WI38 (cell line): ENCODE measurements around the gene EIF4EBP2.

ENCODE experiments used
- H3K4me3 ChIP-seq: 2 replicates; pipeline ENCODE4 v1.5.1; 2011; ENCODE audit warnings: low read depth, mild to moderate bottlenecking, control low read depth, low read length
- CTCF ChIP-seq: IDR thresholded peaks from 2 replicates; pipeline ENCODE4 v1.5.1; 2012; ENCODE audit warnings: low read depth, mild to moderate bottlenecking, control low read depth, low read length

Gene EIF4EBP2

GRCh38 chr10:70360215-70360614, 43.7 kb upstream of the EIF4EBP2 start:
- H3K4me3 ChIP-seq: no peak overlapping the region
- TF ChIP-seq CTCF: no peak

GRCh38 chr10:70362328-70362727, 41.6 kb upstream of the EIF4EBP2 start:
- no peak for TF ChIP-seq CTCF
- H3K4me3 ChIP-seq: no peak overlapping the region

GRCh38 chr10:70363292-70363691, 40.7 kb upstream of the EIF4EBP2 start:
- TF ChIP-seq CTCF: no peak
- no peak overlapping the region for H3K4me3 ChIP-seq

GRCh38 chr10:70363971-70364771, 39.8 kb upstream of the EIF4EBP2 start:
- TF ChIP-seq CTCF: peak; percentile 57
- peak overlapping the region; percentile 24; the same call in 1 of the 2 replicates for H3K4me3 ChIP-seq

- H3K4me3 ChIP-seq: no peak overlapping the region
- no peak for TF ChIP-seq CTCF
Measured at GRCh38 chr10:70364772-70365091, 39.2 kb upstream of the EIF4EBP2 start.

- H3K4me3 ChIP-seq: no peak overlapping the region
- no peak for TF ChIP-seq CTCF
Measured at GRCh38 chr10:70367195-70367796, 36.6 kb upstream of the EIF4EBP2 start.

- H3K4me3 ChIP-seq: no peak overlapping the region
- no peak for TF ChIP-seq CTCF
Measured at GRCh38 chr10:70368774-70369482, 35.0 kb upstream of the EIF4EBP2 start.
